ENCODE results near the gene TMOD2.

The TMOD2 gene

DNA sequence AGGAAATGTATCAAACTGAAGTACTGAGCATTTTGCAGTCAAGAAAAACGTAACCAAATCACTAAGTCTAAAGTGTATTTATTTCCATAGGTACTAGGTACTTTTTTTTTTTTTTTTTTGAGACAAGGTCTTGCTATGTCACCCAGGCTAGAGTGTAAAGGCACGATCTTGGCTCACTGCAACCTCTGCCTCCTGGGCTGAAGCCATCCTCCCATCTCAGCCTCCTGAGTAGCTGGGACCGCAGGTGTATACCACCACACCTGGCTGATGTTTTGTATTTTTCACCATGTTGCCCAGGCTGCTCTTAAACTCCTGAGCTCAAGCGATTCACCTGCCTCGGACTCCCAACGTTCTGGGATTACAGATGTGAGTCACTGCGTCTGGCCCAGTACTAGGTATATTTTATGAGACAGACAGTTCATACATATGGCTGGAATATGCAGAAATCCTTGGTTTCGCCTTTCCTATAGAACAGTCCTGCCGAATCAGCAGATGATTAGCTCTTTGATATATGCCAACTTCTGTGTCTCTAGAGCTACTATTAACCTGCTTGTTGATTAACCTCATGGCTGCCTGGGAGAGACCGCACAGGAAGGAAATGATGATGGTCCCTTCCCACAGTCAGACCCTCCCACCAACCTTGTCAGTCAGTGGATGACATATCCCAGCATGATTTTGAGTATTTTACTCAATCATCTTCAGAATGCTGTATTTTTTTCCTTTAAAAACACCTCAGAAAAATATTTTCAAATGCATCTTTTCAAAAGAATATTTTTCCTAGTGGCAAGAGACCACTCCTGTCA, 110.4 kb downstream of the TMOD2 start:
- DNase-seq (ENCODE audit: low spot score), result peak; percentile 65

DNA sequence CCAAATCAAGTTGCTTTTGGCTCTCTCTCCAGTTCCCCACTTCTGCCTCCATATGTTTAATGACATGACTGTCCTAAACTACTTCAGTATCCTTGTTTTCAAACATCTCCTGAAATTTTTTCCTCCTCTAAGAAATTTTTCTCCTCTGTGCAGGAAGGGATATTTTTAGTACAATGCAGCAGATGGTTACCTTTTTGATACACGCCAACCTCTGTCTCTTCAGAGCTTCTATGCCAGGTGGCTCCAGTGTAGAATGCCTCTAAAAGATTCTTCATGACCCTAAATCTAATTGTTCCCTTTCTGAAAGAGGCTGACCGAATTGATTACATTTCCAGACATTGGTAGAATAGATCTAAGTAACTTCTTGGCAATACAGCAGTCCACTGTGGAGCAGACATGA, 111.7 kb downstream of the TMOD2 start:
- DNase-seq (ENCODE audit: low spot score), result no peak

DNA sequence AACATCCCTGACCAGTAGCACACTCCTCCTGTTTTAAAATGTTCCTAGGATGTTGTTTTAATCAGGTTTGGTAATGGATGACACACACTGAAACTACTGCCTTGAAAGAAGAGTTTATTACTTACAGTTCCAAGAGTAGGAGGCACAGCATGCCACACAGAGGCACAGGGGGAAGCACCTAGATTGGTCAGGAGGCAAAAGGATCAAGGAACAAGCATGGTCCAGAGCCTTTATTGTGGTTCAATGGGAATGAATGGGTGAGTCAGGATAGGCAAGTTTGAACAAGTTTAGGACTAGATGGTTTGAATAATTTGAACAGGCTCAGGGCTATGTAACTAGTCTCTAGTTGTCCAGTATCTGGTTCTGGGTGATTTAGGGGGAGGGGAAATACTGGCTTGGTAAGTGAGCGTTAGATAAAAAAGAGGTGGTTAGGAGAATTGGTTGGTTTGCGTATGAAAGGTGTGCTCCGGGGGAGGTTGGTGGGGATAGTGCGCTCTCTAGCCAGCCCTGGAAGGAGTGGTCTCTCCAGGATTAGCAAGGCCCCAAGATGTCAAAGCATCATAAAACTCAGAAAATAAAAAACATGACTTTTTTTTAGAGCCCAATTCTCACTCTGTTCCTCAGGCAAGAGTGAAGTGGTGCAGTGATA, 113.1 kb downstream of the TMOD2 start:
- no peak for DNase-seq (ENCODE audit: low spot score)

DNA sequence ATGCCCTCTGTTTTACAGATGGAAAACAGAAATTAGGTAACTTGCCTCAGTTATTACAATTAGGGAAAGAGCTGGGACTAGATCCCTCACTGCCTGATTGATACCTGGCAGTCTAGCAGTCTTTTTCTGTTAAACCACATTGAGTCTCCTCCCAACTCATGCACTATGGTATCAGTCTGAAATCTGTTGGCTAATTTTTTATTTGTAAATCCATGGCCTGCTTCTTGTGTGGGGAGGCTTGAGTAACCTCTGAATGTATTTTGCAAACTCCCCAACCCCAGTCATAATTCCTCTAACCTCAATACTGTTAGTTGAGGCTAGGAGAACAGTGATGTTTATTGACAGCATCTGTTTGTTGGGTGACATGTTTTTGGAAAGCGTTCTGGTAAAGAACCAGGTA, 113.9 kb downstream of the TMOD2 start:
- DNase-seq (ENCODE audit: low spot score), result no peak
